Fibroblast of lung (primary cell): Measurements from ENCODE around the gene LRRC9.

Experiments
- EZH2 ChIP-seq: IDR thresholded peaks from 2 replicates; pipeline ENCODE4 v1.5.1; 2012; ENCODE audit warnings: low read length, control low read depth, mild to moderate bottlenecking; ENCODE audit errors: missing control alignments
- TF ChIP-seq, protein P1 (sequence below), 2 donors: IDR thresholded peaks in 1 of 2; conservative IDR thresholded peaks in 1 of 2; 1 replicate in 1 of 2; 2 replicates in 1 of 2; pipeline ENCODE4 v1.5.1; 2011 to 2012; ENCODE audit warnings: low read length in 2 of 2, control low read depth in 1 of 2, inconsistent platforms in 1 of 2, low read depth in 1 of 2, mild to moderate bottlenecking in 1 of 2

DNA sequence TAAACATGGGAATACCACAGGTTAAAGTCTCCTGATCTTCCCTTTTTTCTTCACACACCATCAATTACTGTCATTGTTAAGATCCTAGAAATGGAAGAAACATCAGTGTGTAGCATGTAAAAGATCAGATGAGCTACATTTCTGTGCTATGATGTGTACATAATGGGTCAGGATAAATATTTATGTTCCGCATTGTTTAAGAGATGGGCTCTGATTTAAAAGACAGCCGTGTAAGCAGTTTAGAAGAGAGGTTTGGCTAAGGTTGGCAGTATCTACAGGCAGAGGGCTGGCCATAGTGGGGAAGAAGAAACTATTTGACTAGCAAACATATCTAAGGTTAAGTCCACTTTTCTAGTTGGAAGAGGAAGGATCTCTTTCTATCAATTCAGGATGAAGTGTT, 49.4 kb downstream of the LRRC9 start:
- TF ChIP-seq EZH2: no peak
- TF ChIP-seq, protein P1, sequence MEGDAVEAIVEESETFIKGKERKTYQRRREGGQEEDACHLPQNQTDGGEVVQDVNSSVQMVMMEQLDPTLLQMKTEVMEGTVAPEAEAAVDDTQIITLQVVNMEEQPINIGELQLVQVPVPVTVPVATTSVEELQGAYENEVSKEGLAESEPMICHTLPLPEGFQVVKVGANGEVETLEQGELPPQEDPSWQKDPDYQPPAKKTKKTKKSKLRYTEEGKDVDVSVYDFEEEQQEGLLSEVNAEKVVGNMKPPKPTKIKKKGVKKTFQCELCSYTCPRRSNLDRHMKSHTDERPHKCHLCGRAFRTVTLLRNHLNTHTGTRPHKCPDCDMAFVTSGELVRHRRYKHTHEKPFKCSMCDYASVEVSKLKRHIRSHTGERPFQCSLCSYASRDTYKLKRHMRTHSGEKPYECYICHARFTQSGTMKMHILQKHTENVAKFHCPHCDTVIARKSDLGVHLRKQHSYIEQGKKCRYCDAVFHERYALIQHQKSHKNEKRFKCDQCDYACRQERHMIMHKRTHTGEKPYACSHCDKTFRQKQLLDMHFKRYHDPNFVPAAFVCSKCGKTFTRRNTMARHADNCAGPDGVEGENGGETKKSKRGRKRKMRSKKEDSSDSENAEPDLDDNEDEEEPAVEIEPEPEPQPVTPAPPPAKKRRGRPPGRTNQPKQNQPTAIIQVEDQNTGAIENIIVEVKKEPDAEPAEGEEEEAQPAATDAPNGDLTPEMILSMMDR (conservative IDR thresholded peaks at IDR 0.05 in 1 of 2, IDR thresholded peaks at IDR 0.05 in 1 of 2; ENCODE audit: low read depth in 1 of 2, low read length in 2 of 2): no peak
